Right cardiac atrium (tissue), 5 donors: ENCODE measurements around the gene CRISP3. TPM values are rescaled to one million over a fixed set of nuclear protein-coding genes. Genes with fewer than 3 reads are reported as not detected.

ENCODE experiments used
- ATAC-seq, 2 donors: fragments of 200-7000 bp; cut with Tn5 transposase; one replicate each; pipeline versions ENCODE4 v1.8.0 to v1.9.1; 2020; ENCODE audit warnings: moderate library complexity in 2 of 2, mild to moderate bottlenecking in 1 of 2
- DNase-seq, 3 donors: peaks; one replicate each; pipeline ENCODE4 v3.0.0-alpha.2; 2020
- H3K27ac ChIP-seq: one replicate; pipeline ENCODE4 v1.5.1; 2013; ENCODE audit warnings: mild to moderate bottlenecking, low read length, control low read depth, moderate library complexity
- H3K27me3 ChIP-seq: one replicate; pipeline ENCODE4 v1.6.1; 2013; ENCODE audit not compliant: control insufficient read depth, insufficient read depth
- H3K4me1 ChIP-seq: one replicate; pipeline ENCODE4 v1.6.1; 2013; ENCODE audit warnings: low read length; ENCODE audit not compliant: control insufficient read depth, insufficient read depth
- H3K4me3 ChIP-seq: one replicate; pipeline ENCODE4 v1.5.1; 2013; ENCODE audit warnings: low read length, control low read depth
- H3K9me3 ChIP-seq: one replicate; pipeline ENCODE4 v1.6.1; 2013; ENCODE audit warnings: low read length; ENCODE audit not compliant: control insufficient read depth
- WGBS: extraction: QIAGEN DNeasy Blood & Tissue Kit; methylation state at CpG from one replicate; pipeline ENCODE4 v1.1.7; 2013; 5-methylcytosine and 5-hydroxymethylcytosine counted together
- intact Hi-C, 4 donors: fragments of 100-400 bp; cut with DNase I; formaldehyde crosslinking; loops; one replicate each; pipeline versions ENCODE4 v1.11.0 to v1.14.0; 2022 to 2023
- polyA plus RNA-seq: library from polyadenylated mRNA; stranded (reverse); fragments of 200-250 nt; gene quantifications from one replicate; pipeline ENCODE4 v1.2.3, GENCODE V29; 2013
- total RNA-seq, 4 donors: library from RNA; stranded (reverse); fragmentation: NEBNext Ultra II Directional; extraction: Animal tissue kit (Norgen Biotek cat#: 25700); gene quantifications; one replicate each; pipeline ENCODE4 v1.2.1, GENCODE V29; 2021
- donor health status: healthy with polysubstance abuse.
- donor health status: DM: no; HTN: yes; CAD: no.
- donor health status: DM: no; HTN: no; CAD: no.
- donor health status: DM: no; HTN: yes; CAD: no; lungs with severe emphysema.
- donor health status: DM: yes; HTN: yes; CAD: no.

The CRISP3 gene
- total and polyA plus RNA-seq, 5 donors = not detected

GRCh38 chr6:49692534-49692933 lies 51.7 kb downstream of the CRISP3 start:
- Histone ChIP-seq H3K9me3 (peaks cover 2% of the 10 kb centered on the region), H3K4me3 (no peak overlapping the region), H3K27ac (no peak overlapping the region), H3K27me3 (no peaks in the 10 kb centered on the region), H3K4me1 (no peaks in the 10 kb centered on the region)
- ATAC-seq (no peak), DNase-seq (no peak)
- intact Hi-C loops = no loop called here
- WGBS = 77% methylated on average over 2 of the region's 2 CpGs

Other genes with a start within 250 kb of the CRISP3 start
- not detected for gene GLYATL3, start 244.5 kb downstream of the CRISP3 start, total RNA-seq
- not detected for gene GLYATL3, start 244.5 kb downstream of the CRISP3 start, polyA plus RNA-seq
- gene C6orf141, start 193.7 kb downstream of the CRISP3 start, total RNA-seq = under 1 TPM; 0.23 to 0.49 (median 0.44) TPM
- gene C6orf141, start 193.7 kb downstream of the CRISP3 start, polyA plus RNA-seq = 0.72 TPM
- gene RHAG, start 107.5 kb downstream of the CRISP3 start, total RNA-seq = 1 to 10 TPM; 1.3 to 2.3 (median 1.5) TPM
- gene RHAG, start 107.5 kb downstream of the CRISP3 start, polyA plus RNA-seq = 2.8 TPM
- not detected for gene CRISP2, start 30.8 kb downstream of the CRISP3 start, total RNA-seq
- not detected for gene CRISP2, start 30.8 kb downstream of the CRISP3 start, polyA plus RNA-seq
- not detected for gene PGK2, start 42.9 kb upstream of the CRISP3 start, total RNA-seq
- gene PGK2, start 42.9 kb upstream of the CRISP3 start, polyA plus RNA-seq = not detected
- not detected for gene CRISP1, start 122.1 kb upstream of the CRISP3 start, total RNA-seq
- not detected for gene CRISP1, start 122.1 kb upstream of the CRISP3 start, polyA plus RNA-seq
- not detected for gene DEFB114, start 219.8 kb upstream of the CRISP3 start, total RNA-seq
- not detected for gene DEFB114, start 219.8 kb upstream of the CRISP3 start, polyA plus RNA-seq
- gene DEFB113, start 225.2 kb upstream of the CRISP3 start, total RNA-seq = not detected
- not detected for gene DEFB113, start 225.2 kb upstream of the CRISP3 start, polyA plus RNA-seq